Measurements from ENCODE around the gene RELB. TPM values are rescaled to one million over a fixed set of nuclear protein-coding genes. Genes with fewer than 3 reads are reported as not detected.
"Not testable (repeated sequence)": the region's sequence is repeated elsewhere in the genome, so short reads cannot be mapped to it uniquely, and the experiment has no call there.

RELB gene
- total and polyA plus RNA-seq, 2 donors (not counting 3 experiments of a cell fraction or from before 2014, with no cell fraction given), result 13.2 to 14.4 TPM

- BruUV-seq (replicated peaks), result no TSS peak
- TF ChIP-seq GATA2 (IDR thresholded peaks at IDR 0.05; ENCODE audit: insufficient read depth, insufficient read length, low read depth, low read length) (no peak), CTCF (IDR thresholded peaks at IDR 0.05; ENCODE audit: extremely low read depth in 1 of 2, insufficient read depth in 1 of 2, low read depth in 1 of 2, low read length in 2 of 2) (no peak), JUN (IDR thresholded peaks at IDR 0.05; ENCODE audit: borderline replicate concordance, insufficient read depth, insufficient read length, low read depth) (no peak), POLR2AphosphoS5 (IDR thresholded peaks at IDR 0.05; ENCODE audit: insufficient read depth, low read depth, low read length) (no peak), MAX (IDR thresholded peaks at IDR 0.05; ENCODE audit: insufficient read depth, insufficient read length) (no peak), POLR2A (IDR thresholded peaks at IDR 0.05; ENCODE audit: low read depth, low read length) (no peak), EZH2 (IDR thresholded peaks at IDR 0.05; ENCODE audit: borderline replicate concordance, low read depth, low read length, severe bottlenecking) (no peak), MYC (IDR thresholded peaks at IDR 0.05; ENCODE audit: low read depth, low read length) (no peak), FOS (IDR thresholded peaks at IDR 0.05; ENCODE audit: borderline replicate concordance, insufficient read depth, low read length) (no peak)
- H2AFZ ChIP-seq (ENCODE audit: low read depth, low read length), result no peak overlapping the region
- no peak overlapping the region for H3K4me2 ChIP-seq (ENCODE audit: insufficient read depth, low read length)
- H3K79me2 ChIP-seq (ENCODE audit: control insufficient read depth, insufficient read depth, low read length), result no peaks in the 10 kb centered on the region
- H3K27me3 ChIP-seq (ENCODE audit: control insufficient read depth in 2 of 2, insufficient read depth in 2 of 2, low read length in 2 of 2), result no peaks in the 10 kb centered on the region
- ChIA-PET POLR2A (no interaction called here), CTCF (interaction anchor here (0.6 to 1.1 kb wide), 3 partner anchors 9 to 62 kb away, joined by 3 to 4 read pairs (median 4); no protein-coding TSS in a partner anchor)
- H3K9ac ChIP-seq (replicated peaks; ENCODE audit: extremely low read depth, insufficient read depth, low read length), result no peak overlapping the region
- dilution Hi-C loops (cut with MboI; ENCODE audit: extremely low pct_ligation_motif_present, low sequenced_read_pairs), result no loop called here
- H3K9me1 ChIP-seq (replicated peaks; ENCODE audit: control insufficient read depth, extremely low read depth, insufficient read depth, low read length), result no peaks in the 10 kb centered on the region
- H4K20me1 ChIP-seq (replicated peaks; ENCODE audit: control insufficient read depth, extremely low read depth, insufficient read depth, low read length), result no peaks in the 10 kb centered on the region
- DNase-seq (ENCODE audit: low read depth, low spot score), result no peak
- no peak overlapping the region for H3K4me3 ChIP-seq (replicated peaks in 1 of 3; ENCODE audit: insufficient read depth in 1 of 3, low read depth in 1 of 3, low read length in 3 of 3)
- intact Hi-C loops (cut with micrococcal nuclease), result no loop called here
- no peak for FAIRE-seq
- H3K4me1 ChIP-seq (ENCODE audit: control insufficient read depth, extremely low read depth, insufficient read depth, low read length), result peaks cover 8% of the 10 kb centered on the region
- H3K36me3 ChIP-seq (ENCODE audit: control insufficient read depth in 2 of 2, extremely low read depth in 1 of 2, insufficient read depth in 2 of 2, low read length in 2 of 2), result peaks cover 0 to 4% of the 10 kb centered on the region in 2 experiments
- no peak overlapping the region for H3K27ac ChIP-seq (ENCODE audit: insufficient read depth, low read depth, low read length)
- H3K9me3 ChIP-seq (replicated peaks; ENCODE audit: control insufficient read depth, insufficient read depth, low read length), result no peaks in the 10 kb centered on the region
Measured at GRCh38 chr19:44998025-44998424, 3.2 kb upstream of the RELB start.

GRCh38 chr19:44999131-44999925, 1.9 kb upstream of the RELB start:
- POLR2A ChIA-PET; H3K27ac ChIP-seq (ENCODE audit: insufficient read depth, low read depth, low read length); H3K4me2 ChIP-seq (ENCODE audit: insufficient read depth, low read length); H3K4me1 ChIP-seq (ENCODE audit: control insufficient read depth, extremely low read depth, insufficient read depth, low read length); dilution Hi-C loops (cut with MboI; ENCODE audit: extremely low pct_ligation_motif_present, low sequenced_read_pairs); intact Hi-C loops (cut with micrococcal nuclease); H2AFZ ChIP-seq (ENCODE audit: low read depth, low read length); H3K79me2 ChIP-seq (ENCODE audit: control insufficient read depth, insufficient read depth, low read length); FAIRE-seq; H3K9me3 ChIP-seq (replicated peaks; ENCODE audit: control insufficient read depth, insufficient read depth, low read length); BruUV-seq (replicated peaks); H3K36me3 ChIP-seq (ENCODE audit: control insufficient read depth in 2 of 2, extremely low read depth in 1 of 2, insufficient read depth in 2 of 2, low read length in 2 of 2); H3K9ac ChIP-seq (replicated peaks; ENCODE audit: extremely low read depth, insufficient read depth, low read length); H3K27me3 ChIP-seq (ENCODE audit: control insufficient read depth in 2 of 2, insufficient read depth in 2 of 2, low read length in 2 of 2); H3K4me3 ChIP-seq (replicated peaks in 1 of 3; ENCODE audit: insufficient read depth in 1 of 3, low read depth in 1 of 3, low read length in 3 of 3); H4K20me1 ChIP-seq (replicated peaks; ENCODE audit: control insufficient read depth, extremely low read depth, insufficient read depth, low read length); H3K9me1 ChIP-seq (replicated peaks; ENCODE audit: control insufficient read depth, extremely low read depth, insufficient read depth, low read length); DNase-seq (ENCODE audit: low read depth, low spot score): not testable (repeated sequence)
- CTCF ChIA-PET, result interaction anchor here (1.4 to 2.9 kb wide), 2 partner anchors 10 to 60 kb away, joined by 4 to 14 read pairs; no protein-coding TSS in a partner anchor
